DND-41 (cell line): ENCODE measurements around the gene DUSP1.

Source experiments
- EZH2 ChIP-seq: IDR thresholded peaks from 3 replicates; pipeline ENCODE4 v1.6.1; 2012; ENCODE audit warnings: borderline replicate concordance, low read depth, mild to moderate bottlenecking, moderate library complexity, low read length, inconsistent platforms; ENCODE audit not compliant: severe bottlenecking
- TF ChIP-seq, protein P1 (sequence below): IDR thresholded peaks from 2 replicates; pipeline ENCODE4 v1.5.1; 2012; ENCODE audit warnings: borderline replicate concordance, low read length, moderate library complexity, mild to moderate bottlenecking; ENCODE audit not compliant: poor library complexity, severe bottlenecking; ENCODE audit errors: extremely low read depth

DNA sequence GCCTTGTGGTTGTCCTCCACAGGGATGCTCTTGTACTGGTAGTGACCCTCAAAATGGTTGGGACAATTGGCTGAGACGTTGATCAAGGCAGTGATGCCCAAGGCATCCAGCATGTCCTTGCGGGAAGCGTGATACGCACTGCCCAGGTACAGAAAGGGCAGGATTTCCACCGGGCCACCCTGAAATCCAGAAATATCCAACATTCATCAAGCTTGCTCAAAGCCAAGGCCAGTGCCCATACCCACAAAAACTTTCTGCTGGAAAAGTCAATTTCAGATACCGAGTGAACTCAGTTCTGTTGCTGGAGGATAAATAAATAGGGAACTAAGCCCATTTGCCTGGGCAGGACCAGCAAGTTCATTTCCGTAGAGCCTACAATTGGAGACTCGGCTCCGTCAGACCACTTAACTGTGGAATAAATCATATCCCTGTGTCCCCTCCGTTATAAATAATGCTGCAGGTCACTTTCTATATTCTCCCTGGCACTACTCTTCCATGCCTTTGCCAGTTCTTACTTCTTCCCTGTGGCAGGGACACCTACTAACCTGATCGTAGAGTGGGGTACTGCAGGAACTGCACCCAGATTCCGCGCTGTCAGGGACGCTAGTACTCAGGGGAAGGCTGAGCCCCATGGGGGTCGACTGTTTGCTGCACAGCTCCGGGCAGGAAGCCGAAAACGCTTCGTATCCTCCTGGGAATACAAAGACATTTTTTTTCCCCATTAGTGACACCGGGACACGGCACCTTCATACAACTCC, 1.2 kb downstream of the DUSP1 start:
- TF ChIP-seq, protein P1, sequence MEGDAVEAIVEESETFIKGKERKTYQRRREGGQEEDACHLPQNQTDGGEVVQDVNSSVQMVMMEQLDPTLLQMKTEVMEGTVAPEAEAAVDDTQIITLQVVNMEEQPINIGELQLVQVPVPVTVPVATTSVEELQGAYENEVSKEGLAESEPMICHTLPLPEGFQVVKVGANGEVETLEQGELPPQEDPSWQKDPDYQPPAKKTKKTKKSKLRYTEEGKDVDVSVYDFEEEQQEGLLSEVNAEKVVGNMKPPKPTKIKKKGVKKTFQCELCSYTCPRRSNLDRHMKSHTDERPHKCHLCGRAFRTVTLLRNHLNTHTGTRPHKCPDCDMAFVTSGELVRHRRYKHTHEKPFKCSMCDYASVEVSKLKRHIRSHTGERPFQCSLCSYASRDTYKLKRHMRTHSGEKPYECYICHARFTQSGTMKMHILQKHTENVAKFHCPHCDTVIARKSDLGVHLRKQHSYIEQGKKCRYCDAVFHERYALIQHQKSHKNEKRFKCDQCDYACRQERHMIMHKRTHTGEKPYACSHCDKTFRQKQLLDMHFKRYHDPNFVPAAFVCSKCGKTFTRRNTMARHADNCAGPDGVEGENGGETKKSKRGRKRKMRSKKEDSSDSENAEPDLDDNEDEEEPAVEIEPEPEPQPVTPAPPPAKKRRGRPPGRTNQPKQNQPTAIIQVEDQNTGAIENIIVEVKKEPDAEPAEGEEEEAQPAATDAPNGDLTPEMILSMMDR: no peak
- no peak for TF ChIP-seq EZH2
